T-helper 1 cell treated with Interleukin-12 subunit alpha and Interleukin-12 subunit beta and Interleukin-4 antibody, amounts not matched to agents 30 μg/mL and 1 μg/mL, for 36 hours (primary cell): ENCODE data around the gene S100A7.

Source experiments
- H3K27ac Mint-ChIP-seq: one replicate; pipeline ENCODE4 v1.8.0; 2021; ENCODE audit warnings: mild to moderate bottlenecking, mixed read lengths
- H3K27me3 Mint-ChIP-seq: one replicate; pipeline ENCODE4 v1.8.0; 2021; ENCODE audit warnings: low read depth, mixed read lengths
- H3K36me3 Mint-ChIP-seq: one replicate; pipeline ENCODE4 v1.8.0; 2021; ENCODE audit warnings: low read depth, mixed read lengths
- H3K4me1 Mint-ChIP-seq: one replicate; pipeline ENCODE4 v1.8.0; 2021; ENCODE audit warnings: low read depth, mixed read lengths
- H3K4me3 Mint-ChIP-seq: one replicate; pipeline ENCODE4 v1.8.0; 2021; ENCODE audit warnings: mild to moderate bottlenecking, moderate library complexity, mixed read lengths
- H3K9me3 Mint-ChIP-seq: one replicate; pipeline ENCODE4 v1.8.0; 2021; ENCODE audit warnings: mixed read lengths

The S100A7 gene

DNA sequence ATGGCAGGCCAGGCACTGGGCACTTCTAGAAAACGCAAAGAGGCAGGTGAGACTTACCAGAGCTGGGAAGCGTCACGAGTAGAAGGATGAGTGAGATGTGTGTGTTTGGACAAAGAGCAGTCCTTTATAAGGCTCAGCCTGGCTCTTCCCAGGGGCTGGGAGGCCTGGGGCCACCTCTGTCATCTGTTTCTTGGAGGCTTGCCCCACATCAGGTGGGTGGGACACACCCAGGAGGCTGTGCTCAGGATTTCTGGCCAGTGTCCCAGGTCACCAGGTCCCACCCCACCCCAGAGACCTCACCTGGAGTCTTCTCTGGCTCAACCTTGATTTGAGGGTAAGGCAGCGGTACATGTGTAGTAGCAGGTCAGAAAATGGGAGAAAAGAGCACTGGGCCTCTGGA is at the start of gene S100A7:
S100A7 (minus strand) TSS at position 101 of the 400 bp plus-strand sequence. CDS start 1,638 bp downstream, outside the sequence.
- Mint-ChIP-seq H3K4me3 (no peak within 1 kb of the TSS), H3K27ac (no peak within 1 kb of the TSS), H3K9me3 (no peaks in the 10 kb centered on the region), H3K36me3 (no peaks in the 10 kb centered on the region), H3K4me1 (peaks cover under 1% of the 10 kb centered on the region), H3K27me3 (peaks cover 15% of the 10 kb centered on the region)

DNA sequence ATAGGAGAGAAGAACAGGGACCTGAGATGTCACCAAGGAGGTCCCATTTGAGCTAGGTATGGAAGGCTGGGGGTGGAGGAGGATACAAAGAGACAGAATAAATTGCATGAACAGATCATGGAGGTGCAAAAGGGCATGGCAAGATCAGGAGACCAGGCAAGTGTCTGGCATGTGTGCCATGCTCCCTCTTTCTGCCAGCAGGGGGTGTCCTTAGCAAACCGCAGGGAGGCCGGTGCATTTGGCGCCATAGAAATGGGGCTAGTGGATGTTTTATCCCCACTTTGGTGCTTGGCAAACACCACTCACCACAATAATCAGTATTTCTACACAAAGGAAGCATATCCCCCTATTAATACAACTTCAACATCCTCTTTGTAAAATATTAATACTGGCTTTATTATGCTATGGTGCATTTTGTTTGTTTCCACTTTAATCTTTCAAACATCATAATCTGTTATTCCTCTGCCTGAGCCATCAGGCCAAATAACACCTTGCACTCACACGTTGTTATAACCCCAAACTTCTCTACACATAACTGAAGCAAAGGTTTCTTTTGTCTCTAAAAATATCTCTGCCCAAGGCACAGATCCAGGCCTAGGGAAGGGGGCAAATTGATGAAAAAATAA is 49.4 kb upstream of the S100A7 start:
- no peaks in the 10 kb centered on the region for H3K9me3 Mint-ChIP-seq
- peak overlapping the region; percentile 17 for H3K27ac Mint-ChIP-seq
- no peaks in the 10 kb centered on the region for H3K27me3 Mint-ChIP-seq

DNA sequence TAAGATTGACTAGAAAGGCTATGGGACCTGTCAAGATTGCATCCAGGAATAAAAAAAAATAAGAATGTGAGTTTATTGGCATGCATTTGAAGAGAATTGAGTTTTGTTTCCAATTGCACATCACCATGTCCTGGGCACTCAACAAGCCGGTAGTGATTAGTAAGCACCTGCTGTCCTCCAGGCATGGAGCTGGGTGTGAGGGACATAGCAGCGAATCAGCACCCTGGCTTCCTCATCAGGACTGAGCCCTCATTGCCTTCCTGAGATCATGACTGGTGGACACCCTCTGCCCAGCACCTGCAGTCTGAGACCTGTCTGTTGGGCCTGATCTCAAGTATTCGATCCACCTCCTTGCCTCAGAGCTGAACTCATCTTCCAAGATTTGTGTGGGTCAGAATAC is 48.6 kb upstream of the S100A7 start:
- H3K27me3 Mint-ChIP-seq: no peaks in the 10 kb centered on the region
- no peak overlapping the region for H3K27ac Mint-ChIP-seq
- no peaks in the 10 kb centered on the region for H3K36me3 Mint-ChIP-seq
- peaks cover 21% of the 10 kb centered on the region for H3K4me1 Mint-ChIP-seq
- H3K4me3 Mint-ChIP-seq: no peak overlapping the region
- no peaks in the 10 kb centered on the region for H3K9me3 Mint-ChIP-seq

More for the DNA sequence above, 49.4 kb upstream of the S100A7 start:
- H3K4me1 Mint-ChIP-seq: peaks cover 21% of the 10 kb centered on the region
- no peaks in the 10 kb centered on the region for H3K36me3 Mint-ChIP-seq
- no peak overlapping the region for H3K4me3 Mint-ChIP-seq

DNA sequence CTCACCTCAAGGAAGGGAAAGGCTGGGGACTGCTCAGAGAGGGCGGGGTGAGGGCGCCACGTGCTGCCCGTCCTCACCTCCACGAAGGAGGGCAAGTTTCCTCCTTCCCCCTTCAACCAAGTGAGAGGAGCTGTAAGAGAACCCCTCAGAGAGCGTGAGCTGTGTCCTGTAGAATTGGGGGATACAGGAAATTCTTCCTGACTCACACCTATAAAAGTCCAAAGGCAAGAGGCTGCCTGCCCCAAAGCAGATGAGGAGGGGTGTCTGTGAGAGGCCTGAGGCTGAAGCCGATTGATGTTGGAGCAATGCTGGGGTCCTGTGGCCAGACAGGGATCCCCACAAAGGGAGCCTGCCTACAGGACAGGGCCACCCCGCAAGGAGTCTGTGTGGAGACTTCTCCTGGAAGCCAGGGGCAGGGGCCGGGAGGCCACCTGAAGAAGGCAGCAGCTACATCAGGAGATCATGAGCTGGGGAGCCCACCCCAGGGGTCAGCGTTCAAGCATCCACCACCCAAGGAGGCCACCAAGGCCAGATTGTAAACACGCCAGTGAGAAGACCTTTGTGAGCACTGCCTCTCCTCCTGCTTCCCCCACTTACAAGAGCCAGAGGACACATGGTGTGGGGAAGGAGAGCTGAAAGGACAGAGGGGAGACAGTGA is 47.6 kb upstream of the S100A7 start:
- Mint-ChIP-seq H3K27ac (peak overlapping the region; percentile 41), H3K9me3 (no peaks in the 10 kb centered on the region), H3K4me1 (peaks cover 14% of the 10 kb centered on the region), H3K4me3 (no peak overlapping the region), H3K27me3 (peaks cover 3% of the 10 kb centered on the region), H3K36me3 (no peaks in the 10 kb centered on the region)

DNA sequence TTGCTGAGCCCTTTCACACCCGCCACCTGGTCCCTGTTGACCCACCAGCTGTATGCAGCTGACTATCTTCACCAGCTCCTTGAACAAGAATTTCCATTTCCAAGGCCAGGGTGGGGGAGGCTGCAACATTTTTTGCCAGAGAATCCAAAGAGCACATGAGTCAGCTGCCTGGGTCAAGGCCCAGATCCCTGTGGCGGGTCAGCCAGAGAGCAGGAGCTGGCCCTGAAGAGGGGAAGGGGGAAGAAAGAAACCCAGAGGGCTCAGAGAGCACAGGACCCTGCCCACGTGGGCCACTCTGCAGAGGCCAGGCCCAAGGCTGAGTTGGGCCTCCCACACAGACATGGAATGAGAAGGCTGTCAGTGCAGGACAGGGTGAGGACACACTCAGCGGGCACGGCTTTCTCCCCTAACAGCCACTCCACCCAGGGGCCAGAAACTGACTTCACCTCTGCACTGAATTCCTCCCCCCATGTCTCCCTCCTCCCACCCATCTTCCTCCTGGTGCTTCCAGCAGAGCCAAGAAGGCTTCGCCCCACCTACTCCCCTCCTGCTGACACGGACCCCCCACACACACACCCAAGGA is 46.5 kb upstream of the S100A7 start:
- H3K4me1 Mint-ChIP-seq: peaks cover 14% of the 10 kb centered on the region
- H3K4me3 Mint-ChIP-seq: no peak overlapping the region
- H3K27me3 Mint-ChIP-seq: peaks cover 6% of the 10 kb centered on the region
- no peaks in the 10 kb centered on the region for H3K9me3 Mint-ChIP-seq
- no peaks in the 10 kb centered on the region for H3K36me3 Mint-ChIP-seq
- no peak overlapping the region for H3K27ac Mint-ChIP-seq

DNA sequence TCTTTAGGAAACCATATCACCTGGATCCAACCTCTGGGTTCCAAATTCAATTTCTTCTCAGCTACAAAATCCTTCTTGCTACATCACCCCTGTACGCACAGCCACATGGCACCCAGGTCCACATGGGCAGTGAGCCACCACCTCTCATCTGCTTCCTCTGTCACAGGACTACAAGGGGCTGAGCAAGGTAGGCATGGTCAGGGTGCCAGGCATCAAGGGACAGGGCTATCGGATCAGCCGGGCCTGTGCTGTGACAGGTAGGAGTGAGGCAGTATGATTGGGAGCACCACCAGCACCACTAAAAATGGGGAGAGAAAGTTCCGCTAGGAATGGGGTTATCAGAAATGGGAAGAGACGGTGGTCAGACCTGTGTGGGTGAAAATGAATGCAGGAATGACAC is 45.9 kb upstream of the S100A7 start:
- Mint-ChIP-seq H3K4me3 (no peak overlapping the region), H3K9me3 (no peaks in the 10 kb centered on the region), H3K27ac (no peak overlapping the region), H3K36me3 (no peaks in the 10 kb centered on the region), H3K4me1 (peaks cover 14% of the 10 kb centered on the region), H3K27me3 (peaks cover 7% of the 10 kb centered on the region)

DNA sequence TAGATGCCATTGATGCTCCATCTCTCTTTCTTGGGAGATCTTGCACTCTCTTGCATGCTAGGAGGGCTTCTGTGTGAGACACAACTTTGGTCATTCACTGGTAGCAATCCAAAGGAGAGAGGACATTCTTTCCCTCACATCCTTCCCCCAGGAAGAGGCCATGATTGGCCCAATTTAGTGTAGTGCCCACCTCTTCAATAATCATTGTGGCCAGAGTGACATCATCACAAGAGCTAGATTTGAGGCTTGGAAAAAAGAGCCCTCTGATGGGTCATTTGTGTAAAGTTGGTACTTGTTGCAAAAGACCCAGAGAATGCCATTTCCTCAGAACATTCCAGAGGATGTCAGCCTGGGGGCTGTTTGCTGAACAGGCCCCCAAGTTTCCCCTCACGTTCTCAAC is 45.1 kb upstream of the S100A7 start:
- no peaks in the 10 kb centered on the region for H3K36me3 Mint-ChIP-seq
- H3K9me3 Mint-ChIP-seq: no peaks in the 10 kb centered on the region
- H3K27ac Mint-ChIP-seq: no peak overlapping the region
- H3K4me3 Mint-ChIP-seq: no peak overlapping the region
- H3K4me1 Mint-ChIP-seq: peaks cover 7% of the 10 kb centered on the region
- H3K27me3 Mint-ChIP-seq: peaks cover 7% of the 10 kb centered on the region

DNA sequence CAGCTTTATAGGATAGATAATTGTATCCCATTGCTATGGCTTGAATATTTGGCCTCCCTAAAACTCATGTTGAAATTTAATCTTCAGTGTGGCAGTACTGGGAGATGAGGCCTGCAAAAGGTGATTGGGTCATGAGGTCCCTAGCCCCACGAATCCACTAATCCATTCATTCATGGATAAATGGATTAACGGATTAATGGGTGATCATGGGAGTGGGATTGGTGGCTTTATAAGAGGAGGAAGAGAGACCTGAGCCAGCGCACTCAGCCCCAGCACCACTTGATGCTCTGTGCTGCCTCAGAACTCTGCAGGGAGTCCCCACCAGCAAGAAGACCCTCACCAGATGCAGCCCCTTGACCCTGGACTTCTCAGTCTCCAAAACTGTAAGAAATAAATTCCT is 43.3 kb upstream of the S100A7 start:
- Mint-ChIP-seq H3K27ac (no peak overlapping the region), H3K4me3 (no peak overlapping the region), H3K27me3 (peaks cover 19% of the 10 kb centered on the region), H3K9me3 (no peaks in the 10 kb centered on the region), H3K4me1 (no peaks in the 10 kb centered on the region), H3K36me3 (no peaks in the 10 kb centered on the region)

DNA sequence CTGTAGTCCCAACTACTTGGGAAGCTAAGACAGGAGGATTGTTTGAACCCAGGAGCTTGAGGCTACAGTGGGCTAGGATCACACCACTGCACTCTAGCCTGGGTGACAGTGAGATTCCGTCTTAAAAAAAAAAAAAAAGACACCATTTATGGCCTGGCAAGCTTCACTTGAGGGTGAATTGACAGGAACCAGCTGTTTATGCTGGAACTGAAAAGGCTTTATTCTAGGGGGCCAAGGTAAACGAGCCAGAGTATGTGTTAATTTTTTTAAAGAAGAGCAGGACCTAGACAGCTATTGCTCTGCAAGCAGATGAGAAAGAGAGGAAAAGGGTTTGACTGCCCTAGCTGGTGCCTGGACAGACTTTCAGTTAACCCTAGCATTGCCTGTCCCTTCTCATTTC is 38.3 kb upstream of the S100A7 start:
- no peaks in the 10 kb centered on the region for H3K36me3 Mint-ChIP-seq
- H3K4me1 Mint-ChIP-seq: no peaks in the 10 kb centered on the region
- H3K27me3 Mint-ChIP-seq: peaks cover 40% of the 10 kb centered on the region
- no peak overlapping the region for H3K4me3 Mint-ChIP-seq
- H3K9me3 Mint-ChIP-seq: no peaks in the 10 kb centered on the region
- H3K27ac Mint-ChIP-seq: no peak overlapping the region

DNA sequence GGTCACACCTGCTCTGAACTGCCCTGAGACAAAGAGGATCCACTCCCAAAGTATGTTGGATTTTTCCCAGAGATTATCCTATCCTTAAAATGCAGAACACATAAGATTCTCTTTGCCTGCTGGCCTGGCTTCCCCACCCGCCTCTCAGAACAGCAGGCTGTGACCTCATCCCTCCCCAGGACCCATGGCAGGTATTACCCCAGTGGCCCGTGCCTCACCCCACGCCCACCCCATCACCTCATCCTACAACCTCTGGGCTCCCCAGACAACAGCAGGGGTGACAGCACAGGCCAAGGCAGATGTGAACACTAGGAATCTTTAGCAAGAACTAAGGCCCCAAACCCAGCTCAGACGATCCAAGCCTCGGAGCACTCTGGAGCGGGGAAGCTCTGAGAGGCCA is 35.1 kb upstream of the S100A7 start:
- Mint-ChIP-seq H3K9me3 (no peaks in the 10 kb centered on the region), H3K4me1 (no peaks in the 10 kb centered on the region), H3K27ac (no peak overlapping the region), H3K27me3 (peaks cover 44% of the 10 kb centered on the region), H3K36me3 (no peaks in the 10 kb centered on the region), H3K4me3 (no peak overlapping the region)

DNA sequence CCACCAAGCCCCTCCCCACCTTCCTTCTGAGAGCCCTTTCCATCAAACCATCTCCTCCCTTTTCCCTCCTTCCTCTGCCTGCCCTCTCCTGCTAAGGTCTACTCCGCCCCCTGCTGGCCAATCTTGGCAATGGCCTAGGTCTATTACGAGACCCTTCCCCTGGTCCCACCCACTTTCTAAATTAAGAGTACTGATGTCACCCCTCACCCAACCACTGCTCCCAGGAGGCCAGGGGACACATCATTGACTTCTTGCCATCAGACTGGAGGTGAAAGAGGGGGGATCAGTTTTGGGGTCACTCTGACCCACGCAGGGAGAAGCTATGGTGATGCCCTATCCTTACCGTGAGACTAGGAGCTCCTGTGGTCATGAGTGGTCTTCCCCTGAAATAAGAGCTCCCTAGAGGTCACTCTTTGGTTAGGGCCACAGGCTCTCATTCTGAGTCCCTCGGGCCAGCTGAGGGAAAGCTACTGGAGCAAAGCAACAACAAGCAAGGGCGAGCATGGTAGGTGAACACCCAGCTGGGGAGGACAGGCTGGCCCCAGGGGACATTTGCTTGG is 34.6 kb upstream of the S100A7 start:
- H3K9me3 Mint-ChIP-seq: no peaks in the 10 kb centered on the region
- no peaks in the 10 kb centered on the region for H3K4me1 Mint-ChIP-seq
- no peak overlapping the region for H3K4me3 Mint-ChIP-seq
- H3K27ac Mint-ChIP-seq: no peak overlapping the region
- H3K36me3 Mint-ChIP-seq: no peaks in the 10 kb centered on the region
- peaks cover 45% of the 10 kb centered on the region for H3K27me3 Mint-ChIP-seq

DNA sequence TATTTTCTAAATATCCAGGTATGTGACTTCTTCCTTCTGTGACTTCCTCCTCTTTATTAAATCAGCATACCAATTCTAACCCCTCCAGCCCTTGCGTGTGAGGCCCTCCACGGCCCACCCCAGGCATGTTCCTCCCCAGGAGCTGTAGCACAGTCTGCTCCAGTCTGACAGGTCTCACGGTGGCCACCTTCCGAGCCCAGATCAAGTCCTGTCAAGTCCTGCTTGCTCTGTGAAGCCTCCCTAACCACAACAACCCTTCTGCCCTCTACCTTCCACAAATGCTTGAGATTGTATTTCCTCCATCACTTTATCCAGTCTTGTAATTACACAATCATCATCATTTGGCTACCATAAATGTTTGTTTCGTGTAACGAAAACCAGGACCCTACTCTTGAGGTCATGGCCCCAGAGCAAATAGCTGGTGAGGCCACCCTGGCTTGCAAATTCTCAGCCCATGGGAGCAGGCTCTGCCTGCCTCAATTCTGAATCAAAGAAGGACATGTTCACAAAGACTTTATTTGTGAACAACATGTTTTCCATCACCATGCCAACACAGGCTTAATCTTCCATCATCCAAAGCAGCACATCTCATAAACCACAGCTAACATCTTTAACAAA is 33.0 kb upstream of the S100A7 start:
- Mint-ChIP-seq H3K4me1 (no peaks in the 10 kb centered on the region), H3K27ac (no peak overlapping the region), H3K27me3 (peaks cover 31% of the 10 kb centered on the region), H3K36me3 (no peaks in the 10 kb centered on the region), H3K4me3 (no peak overlapping the region), H3K9me3 (no peaks in the 10 kb centered on the region)

DNA sequence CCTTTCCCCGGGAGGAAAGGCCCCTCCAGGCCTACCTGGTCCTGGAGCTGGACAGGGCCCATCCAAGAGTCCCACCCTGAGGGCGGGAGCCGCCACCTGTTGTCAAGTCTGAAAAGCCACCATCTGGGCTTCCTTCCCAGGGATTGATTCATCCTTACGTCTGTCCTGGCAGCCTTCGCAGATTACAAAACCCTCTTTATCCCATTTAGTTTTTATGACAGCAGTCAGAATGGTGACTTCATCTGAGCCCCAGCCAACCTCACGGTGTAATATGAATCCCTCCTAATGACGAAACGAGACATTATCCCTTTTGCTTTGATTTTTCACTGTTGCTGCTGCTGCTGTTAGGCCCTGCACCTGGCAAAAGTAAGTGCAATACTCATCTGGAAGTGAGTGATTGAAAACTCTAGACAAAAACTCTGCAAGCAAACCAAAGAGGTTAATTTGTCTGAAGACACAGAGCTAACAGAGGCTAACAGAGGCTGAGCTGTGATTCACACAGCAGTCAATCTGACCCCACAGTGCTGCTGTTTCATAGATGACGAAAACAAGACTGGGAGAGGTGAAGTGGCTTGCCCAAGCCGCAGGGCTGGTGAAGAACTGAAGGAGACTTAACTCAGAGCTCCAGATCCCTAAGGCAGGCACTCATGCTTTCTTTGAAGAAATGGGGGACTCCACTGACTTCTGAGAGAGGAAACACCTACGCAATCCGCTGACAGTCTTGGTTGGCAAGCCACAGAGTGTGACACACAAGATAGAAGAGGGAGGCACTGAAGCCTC is 30.0 kb upstream of the S100A7 start:
- Mint-ChIP-seq H3K4me1 (no peaks in the 10 kb centered on the region), H3K27me3 (peaks cover 30% of the 10 kb centered on the region), H3K36me3 (no peaks in the 10 kb centered on the region), H3K9me3 (no peaks in the 10 kb centered on the region), H3K4me3 (no peak overlapping the region), H3K27ac (no peak overlapping the region)

DNA sequence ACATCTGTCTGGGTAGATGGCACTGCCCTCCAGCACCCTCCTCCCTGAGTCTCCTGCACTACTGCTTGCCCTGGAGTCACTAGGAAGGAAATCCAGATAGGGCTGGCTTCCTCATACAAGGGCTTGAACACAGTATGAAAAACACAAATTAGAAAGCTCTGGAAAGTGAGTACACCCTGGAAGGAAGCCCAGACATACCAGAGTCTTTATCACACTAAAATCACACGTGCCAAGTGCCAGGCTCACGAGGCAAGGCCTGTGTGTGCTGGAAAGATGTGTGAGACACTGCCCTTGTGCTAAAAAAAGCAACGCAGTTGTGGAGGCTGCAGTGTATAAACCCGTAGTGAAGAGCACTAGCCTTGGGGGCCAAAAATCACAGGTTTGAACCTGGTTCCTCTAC is 28.3 kb upstream of the S100A7 start:
- H3K27ac Mint-ChIP-seq: no peak overlapping the region
- H3K9me3 Mint-ChIP-seq: no peaks in the 10 kb centered on the region
- no peak overlapping the region for H3K4me3 Mint-ChIP-seq
- peaks cover 40% of the 10 kb centered on the region for H3K27me3 Mint-ChIP-seq
- H3K4me1 Mint-ChIP-seq: no peaks in the 10 kb centered on the region
- H3K36me3 Mint-ChIP-seq: no peaks in the 10 kb centered on the region
